Measurements from ENCODE around the gene SGCG.
"Not testable (repeated sequence)": the region's sequence is repeated elsewhere in the genome, so short reads cannot be mapped to it uniquely, and the experiment has no call there.

Gene SGCG

GRCh38 chr13:23279321-23279720 lies 98.5 kb downstream of the SGCG start:
- CTCF ChIA-PET: no interaction called here
- POLR2A ChIA-PET: no interaction called here
- no peak for DNase-seq (ENCODE audit: extremely low spot score)
- TF ChIP-seq CTCF (IDR thresholded peaks at IDR 0.05; ENCODE audit: control extremely low read depth, extremely low read depth, low read depth, missing control alignments): no peak

- ChIA-PET POLR2A (no interaction called here), CTCF (interaction anchor here (0.7 kb wide), 1 partner anchor 13 kb away, joined by 3 read pairs; no protein-coding TSS in a partner anchor)
- TF ChIP-seq CTCF (IDR thresholded peaks at IDR 0.05; ENCODE audit: control extremely low read depth, extremely low read depth, low read depth, missing control alignments): no peak
- DNase-seq (ENCODE audit: extremely low spot score): no peak
Measured at GRCh38 chr13:23288564-23288963, 107.8 kb downstream of the SGCG start.

- ChIA-PET POLR2A (no interaction called here), CTCF (no interaction called here)
- no peak for DNase-seq (ENCODE audit: extremely low spot score)
- TF ChIP-seq CTCF (IDR thresholded peaks at IDR 0.05; ENCODE audit: control extremely low read depth, extremely low read depth, low read depth, missing control alignments): no peak
Measured at GRCh38 chr13:23288995-23289394, 108.2 kb downstream of the SGCG start.

- no peak for TF ChIP-seq CTCF (IDR thresholded peaks at IDR 0.05; ENCODE audit: control extremely low read depth, extremely low read depth, low read depth, missing control alignments)
- no peak for DNase-seq (ENCODE audit: extremely low spot score)
- ChIA-PET CTCF (interaction anchor here (1.2 kb wide), 1 partner anchor 13 kb away, joined by 3 read pairs; no protein-coding TSS in a partner anchor), POLR2A (no interaction called here)
Measured at GRCh38 chr13:23289917-23290357, 109.2 kb downstream of the SGCG start.

- no peak for DNase-seq (ENCODE audit: extremely low spot score)
- ChIA-PET POLR2A (no interaction called here), CTCF (no interaction called here)
- no peak for TF ChIP-seq CTCF (IDR thresholded peaks at IDR 0.05; ENCODE audit: control extremely low read depth, extremely low read depth, low read depth, missing control alignments)
Measured at GRCh38 chr13:23292586-23292985, 111.8 kb downstream of the SGCG start.

GRCh38 chr13:23314837-23315236 lies 134.1 kb downstream of the SGCG start:
- POLR2A ChIA-PET, CTCF ChIA-PET: not testable (repeated sequence)

GRCh38 chr13:23319883-23320224 lies 139.1 kb downstream of the SGCG start:
- POLR2A ChIA-PET: no interaction called here
- no peak for DNase-seq (ENCODE audit: extremely low spot score)

More at GRCh38 chr13:23314837-23315236, 134.1 kb downstream of the SGCG start:
- not testable (repeated sequence) for DNase-seq (ENCODE audit: extremely low spot score)

More at GRCh38 chr13:23319883-23320224, 139.1 kb downstream of the SGCG start:
- TF ChIP-seq CTCF (IDR thresholded peaks at IDR 0.05; ENCODE audit: control extremely low read depth, extremely low read depth, low read depth, missing control alignments): no peak
- CTCF ChIA-PET: interaction anchor here (2.0 kb wide), 1 partner anchor 518 kb away, joined by 10 read pairs; no protein-coding TSS in a partner anchor

Measured in GM10248 (cell line).